Glomerular visceral epithelial cell (primary cell): ENCODE results near the gene EXOC4.
"Not testable (repeated sequence)": the region's sequence is repeated elsewhere in the genome, so short reads cannot be mapped to it uniquely, and the experiment has no call there.

Source experiments
- DNase-seq: peaks from one replicate; pipeline ENCODE4 v3.0.0-alpha.2; 2016; ENCODE audit errors: extremely low spot score

EXOC4 gene

GRCh38 chr7:133978502-133979295, 725.8 kb downstream of the EXOC4 start:
- no peak for DNase-seq

DNA sequence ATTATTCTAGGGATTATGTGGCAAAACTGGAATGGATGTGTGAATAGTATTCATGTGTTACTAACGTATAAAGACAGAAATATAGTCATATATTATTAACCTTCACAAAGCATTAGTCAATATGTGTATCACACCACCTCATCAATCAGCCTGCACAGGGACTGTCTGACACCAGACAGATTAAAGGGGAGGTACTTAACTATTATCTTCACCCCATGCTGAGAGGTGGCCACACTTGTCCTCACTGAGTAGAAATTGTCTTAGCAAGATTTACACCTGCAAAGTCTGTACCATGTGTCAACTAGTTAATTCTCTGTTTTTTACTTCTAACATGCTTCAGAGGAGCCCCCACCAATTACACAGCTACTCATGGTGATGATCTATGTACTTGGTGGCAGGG, 727.9 kb downstream of the EXOC4 start:
- no peak for DNase-seq

- DNase-seq: no peak
Observed at GRCh38 chr7:133983685-133984419, 731.0 kb downstream of the EXOC4 start.

- no peak for DNase-seq
Observed at GRCh38 chr7:133985300-133985699, 732.4 kb downstream of the EXOC4 start.

DNA sequence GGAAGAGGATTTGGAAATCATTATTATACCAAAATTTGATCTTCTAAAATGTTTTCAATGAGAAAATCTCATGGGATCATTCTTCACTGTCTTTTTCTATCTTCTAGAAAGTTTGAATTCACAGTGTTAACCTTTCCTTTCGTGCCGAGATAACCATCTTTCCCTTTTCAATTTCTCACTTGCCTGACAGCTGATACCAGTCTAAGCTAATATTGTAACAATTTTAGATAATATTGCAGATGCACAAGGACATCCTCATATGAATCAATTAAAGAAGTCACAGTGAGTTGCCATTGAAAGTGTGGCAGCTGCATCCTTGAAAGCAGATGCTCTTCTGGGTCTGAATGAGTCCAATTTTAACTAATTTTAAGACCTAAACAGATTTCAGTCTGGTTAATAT, 734.7 kb downstream of the EXOC4 start:
- DNase-seq: no peak

DNA sequence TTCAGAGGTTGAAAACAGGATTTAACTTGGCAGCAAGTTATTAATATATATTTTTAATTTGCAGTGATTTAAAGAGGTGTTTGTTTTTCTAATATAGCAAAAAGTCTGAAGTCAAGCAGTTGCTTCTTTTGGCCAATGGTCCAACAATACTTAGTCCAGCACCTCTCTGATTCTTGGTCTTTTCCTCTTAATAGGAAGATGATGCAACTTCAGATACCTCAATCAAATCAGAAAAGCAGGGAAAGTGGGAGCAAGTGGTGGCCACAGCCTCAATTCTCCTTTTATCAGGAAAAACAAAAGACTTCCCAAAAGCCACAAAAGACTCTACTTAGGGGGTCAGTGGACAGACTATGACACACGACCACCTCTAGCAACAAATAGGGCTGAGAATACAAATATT, 740.7 kb downstream of the EXOC4 start:
- no peak for DNase-seq

DNA sequence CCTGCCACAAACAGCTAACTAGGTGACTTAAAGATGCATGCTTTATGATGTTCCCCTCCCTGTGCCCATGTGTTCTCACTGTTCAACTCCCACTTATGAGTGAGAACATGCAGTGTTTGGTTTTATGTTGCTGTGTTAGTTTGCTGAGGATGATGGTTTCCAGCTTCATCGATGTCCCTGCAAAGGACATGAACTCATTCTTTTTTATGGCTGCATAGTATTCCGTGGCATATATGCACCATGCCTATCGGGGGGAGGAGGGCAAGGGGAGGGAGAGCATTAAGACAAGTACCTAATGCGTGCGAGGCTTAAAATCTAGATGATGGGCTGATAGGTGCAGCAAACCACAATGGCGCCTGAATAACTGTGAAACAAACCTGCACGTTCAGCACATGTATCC, 741.2 kb downstream of the EXOC4 start:
- DNase-seq: not testable (repeated sequence)

DNA sequence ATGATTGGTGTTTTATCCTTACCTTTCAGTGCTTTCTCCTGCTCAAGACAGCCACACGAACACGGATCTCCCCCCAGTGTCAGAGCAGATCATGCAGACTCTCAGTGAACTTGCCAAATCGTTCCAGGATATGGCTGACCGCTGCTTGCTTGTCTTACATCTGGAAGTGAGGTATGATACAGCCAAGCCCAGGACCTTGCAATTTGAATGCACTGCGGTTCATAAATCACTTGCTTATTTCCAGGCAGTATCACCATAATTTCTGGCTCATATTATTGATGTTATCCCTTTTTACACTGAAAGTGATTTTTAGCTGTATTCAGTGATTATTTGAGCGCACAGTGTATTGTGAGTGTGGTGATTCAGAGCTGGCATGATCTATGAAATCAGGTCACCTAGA, 744.6 kb downstream of the EXOC4 start:
- DNase-seq: no peak

GRCh38 chr7:133999178-133999577, 746.3 kb downstream of the EXOC4 start:
- no peak for DNase-seq

DNA sequence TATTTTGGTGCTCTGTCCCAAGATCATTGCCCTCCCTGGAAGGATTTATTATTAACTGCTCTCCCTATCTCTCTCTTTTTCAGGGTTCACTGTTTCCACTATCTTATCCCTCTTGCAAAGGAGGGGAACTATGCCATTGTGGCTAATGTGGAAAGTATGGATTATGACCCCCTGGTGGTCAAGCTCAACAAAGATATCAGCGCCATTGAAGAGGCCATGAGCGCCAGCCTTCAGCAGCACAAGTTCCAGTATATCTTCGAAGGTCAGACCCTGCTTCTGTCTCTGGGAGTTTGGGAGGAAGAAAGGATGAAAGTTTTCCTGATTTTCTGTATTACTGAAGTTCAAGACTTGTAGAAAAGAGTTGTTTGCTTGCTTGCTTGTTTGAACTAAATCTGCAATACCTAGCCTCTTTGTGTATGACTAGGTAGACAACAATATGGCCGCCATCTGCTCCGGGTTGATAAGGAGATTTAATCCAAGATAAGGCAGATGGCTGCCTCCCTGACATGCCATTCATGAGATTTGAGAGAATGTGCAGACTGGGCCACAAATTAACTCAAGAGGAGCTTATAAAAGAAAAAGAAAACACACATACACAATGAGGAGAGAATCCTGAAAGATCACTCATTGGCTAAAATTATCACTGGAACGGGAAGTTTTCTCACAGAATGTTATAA, 752.1 kb downstream of the EXOC4 start:
- no peak for DNase-seq

DNA sequence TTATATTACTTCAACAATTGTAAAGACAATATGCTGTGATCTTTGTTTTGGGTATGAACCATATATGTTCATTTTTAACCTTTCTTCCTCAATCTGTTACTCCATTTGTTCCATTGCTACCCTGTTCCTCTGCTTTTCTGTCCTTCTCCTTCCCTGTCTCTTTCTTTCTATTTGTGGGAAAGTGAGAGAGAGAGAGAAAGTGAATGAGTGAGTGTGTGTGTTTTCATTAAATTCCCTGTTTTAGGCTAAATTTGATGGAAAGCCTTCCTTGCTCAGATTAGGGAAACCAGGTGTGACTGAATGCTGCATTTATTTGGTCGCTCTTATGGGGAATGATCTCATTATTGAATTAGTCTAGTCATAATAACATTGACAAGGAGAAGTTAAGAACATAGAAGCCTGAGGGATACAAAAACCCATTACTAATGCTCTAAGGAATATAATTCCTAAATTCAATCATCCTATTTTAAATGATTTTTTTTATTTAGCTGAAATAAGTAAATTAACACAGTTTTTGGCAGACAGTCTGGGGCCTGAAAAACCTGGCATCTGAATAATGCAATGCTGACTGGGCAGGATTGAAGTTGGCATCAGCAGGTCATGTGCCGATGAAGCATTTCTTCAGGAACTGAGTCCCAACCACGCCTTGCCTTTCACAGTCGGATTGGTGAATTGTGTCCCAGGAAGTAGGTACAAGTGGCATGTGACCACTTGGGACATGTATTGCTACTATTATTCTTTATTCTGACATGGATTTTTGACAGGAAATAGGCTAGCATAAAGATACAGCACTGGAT, 756.6 kb downstream of the EXOC4 start:
- DNase-seq: no peak

- no peak for DNase-seq
Observed at GRCh38 chr7:134013249-134013648, 760.4 kb downstream of the EXOC4 start.

- DNase-seq: peak; percentile 5
Observed at GRCh38 chr7:134014935-134015334, 762.1 kb downstream of the EXOC4 start.

GRCh38 chr7:134016223-134016941, 763.5 kb downstream of the EXOC4 start:
- peak; percentile 31 for DNase-seq

DNA sequence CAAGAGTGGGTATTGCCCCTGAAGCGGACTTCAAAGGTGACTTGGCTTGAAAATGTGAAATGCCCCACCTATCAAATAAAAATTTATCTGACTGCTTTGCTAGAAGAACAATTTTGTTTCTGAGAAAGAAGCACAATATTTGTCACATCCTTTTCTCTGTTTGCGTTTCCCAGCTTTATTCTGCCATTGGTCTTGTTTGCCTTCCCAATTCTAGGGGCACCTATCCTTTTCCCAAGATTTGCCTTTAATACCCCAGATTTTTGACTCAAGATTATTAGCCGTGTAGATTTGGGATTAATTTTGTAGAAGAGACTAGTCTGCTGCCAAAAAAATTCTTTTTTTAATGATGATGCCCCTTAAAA, 764.0 kb downstream of the EXOC4 start:
- no peak for DNase-seq

- no peak for DNase-seq
Observed at GRCh38 chr7:134018306-134018705, 765.4 kb downstream of the EXOC4 start.

DNA sequence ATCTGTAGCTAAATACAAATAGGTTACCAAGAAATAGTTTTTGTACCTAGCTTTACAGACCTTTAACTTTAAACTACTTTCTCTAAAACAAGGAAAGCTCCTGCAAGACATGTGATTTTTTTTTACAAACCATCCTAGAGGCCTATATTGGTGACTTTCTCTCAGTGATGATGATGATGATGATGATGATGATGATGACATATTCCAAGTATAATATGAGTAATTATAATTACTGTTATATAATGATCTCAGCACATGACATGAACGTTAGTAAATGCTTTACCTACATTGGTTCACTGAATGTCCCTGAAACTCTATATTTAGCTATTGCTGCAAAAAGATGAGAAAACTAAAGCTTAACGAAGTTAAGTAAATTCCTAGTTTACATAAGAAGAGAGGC, 766.4 kb downstream of the EXOC4 start:
- no peak for DNase-seq

GRCh38 chr7:134021836-134022235, 769.0 kb downstream of the EXOC4 start:
- no peak for DNase-seq

GRCh38 chr7:134022286-134022911, 769.5 kb downstream of the EXOC4 start:
- no peak for DNase-seq

DNA sequence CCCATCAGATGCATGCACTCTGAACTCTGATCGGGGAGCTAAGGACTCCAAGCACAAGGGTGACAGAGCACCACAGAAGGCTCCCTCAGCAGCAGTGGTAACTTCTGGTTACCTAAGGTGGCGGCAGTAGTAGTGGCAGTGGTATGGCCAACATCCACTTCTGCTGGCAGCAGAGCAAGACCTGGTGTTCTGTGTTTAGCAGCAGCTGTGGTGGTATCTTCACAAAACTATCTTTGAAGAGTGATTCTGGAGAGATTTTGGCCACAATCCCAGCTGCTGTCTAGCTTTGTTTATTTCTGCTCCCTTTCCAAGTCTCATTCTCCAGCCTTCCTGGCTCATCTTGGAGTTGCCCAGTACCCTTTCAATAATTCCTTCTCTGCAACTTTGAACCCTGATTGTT, 771.9 kb downstream of the EXOC4 start:
- DNase-seq: no peak

DNA sequence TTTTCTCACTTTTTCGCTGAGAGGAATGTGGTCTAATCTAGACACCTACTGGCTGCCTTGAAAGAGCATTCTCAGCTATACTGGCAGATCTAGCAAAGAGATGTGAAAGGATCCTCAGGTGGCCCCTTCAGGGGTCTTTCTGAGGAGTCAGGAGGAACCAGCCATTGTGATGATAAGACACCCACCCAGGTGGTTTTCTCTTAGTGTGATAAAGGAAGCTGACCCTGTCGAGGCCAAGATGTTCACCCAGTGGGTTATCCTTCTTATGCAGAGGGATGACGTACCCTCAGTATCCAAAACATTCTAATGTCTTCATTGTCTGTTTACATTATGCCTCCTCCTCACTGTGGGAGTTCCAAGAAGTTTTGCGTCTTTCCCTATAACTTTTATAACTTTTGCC, 776.0 kb downstream of the EXOC4 start:
- no peak for DNase-seq
